Fibroblast of the aortic adventitia (primary cell): ENCODE measurements around the gene IDI1. TPM values are rescaled to one million over a fixed set of nuclear protein-coding genes. Genes with fewer than 3 reads are reported as not detected.
"Not testable (repeated sequence)": the region's sequence is repeated elsewhere in the genome, so short reads cannot be mapped to it uniquely, and the experiment has no call there.

Source experiments
- DNase-seq: peaks from one replicate; pipeline ENCODE4 v3.0.0-alpha.2; 2010; ENCODE audit warnings: low read depth
- H3K4me3 ChIP-seq: 2 replicates; pipeline ENCODE4 v1.5.1; 2011; ENCODE audit warnings: low read depth, mild to moderate bottlenecking, control low read depth, low read length, moderate library complexity
- total RNA-seq: library from RNA; depleted of rRNA; stranded (reverse); fragments of >200 nt; gene quantifications from 2 replicates; pipeline ENCODE4 v1.2.3, GENCODE V29; 2012; ENCODE audit warnings: low replicate concordance
- TF ChIP-seq, protein P1 (sequence below): IDR thresholded peaks from 2 replicates; pipeline ENCODE4 v1.5.1; 2011; ENCODE audit warnings: mild to moderate bottlenecking, low read length, control low read depth, inconsistent platforms; ENCODE audit not compliant: insufficient read depth

IDI1 gene
- total RNA-seq, 1 donor = 48.1 TPM

DNA sequence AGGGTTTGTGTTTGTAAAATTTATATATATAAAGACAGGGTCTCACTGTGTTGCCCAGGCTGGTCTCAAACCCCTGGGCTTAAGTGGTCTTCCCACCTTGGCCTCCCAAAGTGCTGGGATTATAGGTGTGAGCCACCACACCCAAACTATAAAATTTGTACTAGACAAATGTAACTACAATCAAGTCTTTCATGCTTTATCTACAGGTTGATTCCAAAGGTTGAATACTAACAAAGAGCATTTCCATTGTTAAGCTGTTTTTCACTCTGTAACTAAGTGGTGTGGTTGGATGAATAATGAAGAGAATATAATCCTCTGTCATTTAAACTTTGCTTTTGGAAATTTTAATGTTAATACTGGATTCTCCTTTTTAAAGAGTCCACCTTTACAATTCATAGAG is 29.7 kb upstream of the IDI1 start:
- no peak for DNase-seq
- TF ChIP-seq, protein P1, sequence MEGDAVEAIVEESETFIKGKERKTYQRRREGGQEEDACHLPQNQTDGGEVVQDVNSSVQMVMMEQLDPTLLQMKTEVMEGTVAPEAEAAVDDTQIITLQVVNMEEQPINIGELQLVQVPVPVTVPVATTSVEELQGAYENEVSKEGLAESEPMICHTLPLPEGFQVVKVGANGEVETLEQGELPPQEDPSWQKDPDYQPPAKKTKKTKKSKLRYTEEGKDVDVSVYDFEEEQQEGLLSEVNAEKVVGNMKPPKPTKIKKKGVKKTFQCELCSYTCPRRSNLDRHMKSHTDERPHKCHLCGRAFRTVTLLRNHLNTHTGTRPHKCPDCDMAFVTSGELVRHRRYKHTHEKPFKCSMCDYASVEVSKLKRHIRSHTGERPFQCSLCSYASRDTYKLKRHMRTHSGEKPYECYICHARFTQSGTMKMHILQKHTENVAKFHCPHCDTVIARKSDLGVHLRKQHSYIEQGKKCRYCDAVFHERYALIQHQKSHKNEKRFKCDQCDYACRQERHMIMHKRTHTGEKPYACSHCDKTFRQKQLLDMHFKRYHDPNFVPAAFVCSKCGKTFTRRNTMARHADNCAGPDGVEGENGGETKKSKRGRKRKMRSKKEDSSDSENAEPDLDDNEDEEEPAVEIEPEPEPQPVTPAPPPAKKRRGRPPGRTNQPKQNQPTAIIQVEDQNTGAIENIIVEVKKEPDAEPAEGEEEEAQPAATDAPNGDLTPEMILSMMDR = no peak
- no peak overlapping the region for H3K4me3 ChIP-seq

DNA sequence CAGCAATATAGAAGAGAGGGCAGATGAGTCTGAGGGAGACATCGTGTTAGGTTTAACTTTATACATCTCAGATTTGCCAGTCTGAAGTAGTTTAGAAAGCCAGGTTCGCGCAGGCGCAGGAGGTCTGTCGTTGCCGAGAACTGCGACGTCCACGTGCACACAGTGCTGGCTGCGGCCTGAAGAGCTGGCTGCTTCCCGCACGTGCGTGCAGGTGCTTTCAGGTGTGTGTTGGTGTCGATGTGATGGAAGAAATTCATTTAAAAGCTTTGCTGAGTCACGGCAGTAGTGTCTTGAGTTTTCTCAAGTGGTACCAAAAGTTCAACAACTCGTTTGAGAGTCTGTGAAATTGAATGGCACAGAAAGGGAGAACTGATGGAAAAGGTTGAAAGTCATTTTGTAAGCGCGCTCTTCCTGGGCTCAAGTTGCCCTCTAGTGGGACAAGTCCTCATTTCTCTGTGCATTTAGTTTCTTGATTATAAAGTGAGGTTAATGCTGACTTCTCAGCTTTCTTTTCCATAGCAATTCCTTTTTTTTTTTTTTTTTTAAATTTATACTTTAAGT is 25.9 kb upstream of the IDI1 start:
- no peak overlapping the region for H3K4me3 ChIP-seq
- TF ChIP-seq, protein P1 = peak; percentile 7
- DNase-seq = no peak

DNA sequence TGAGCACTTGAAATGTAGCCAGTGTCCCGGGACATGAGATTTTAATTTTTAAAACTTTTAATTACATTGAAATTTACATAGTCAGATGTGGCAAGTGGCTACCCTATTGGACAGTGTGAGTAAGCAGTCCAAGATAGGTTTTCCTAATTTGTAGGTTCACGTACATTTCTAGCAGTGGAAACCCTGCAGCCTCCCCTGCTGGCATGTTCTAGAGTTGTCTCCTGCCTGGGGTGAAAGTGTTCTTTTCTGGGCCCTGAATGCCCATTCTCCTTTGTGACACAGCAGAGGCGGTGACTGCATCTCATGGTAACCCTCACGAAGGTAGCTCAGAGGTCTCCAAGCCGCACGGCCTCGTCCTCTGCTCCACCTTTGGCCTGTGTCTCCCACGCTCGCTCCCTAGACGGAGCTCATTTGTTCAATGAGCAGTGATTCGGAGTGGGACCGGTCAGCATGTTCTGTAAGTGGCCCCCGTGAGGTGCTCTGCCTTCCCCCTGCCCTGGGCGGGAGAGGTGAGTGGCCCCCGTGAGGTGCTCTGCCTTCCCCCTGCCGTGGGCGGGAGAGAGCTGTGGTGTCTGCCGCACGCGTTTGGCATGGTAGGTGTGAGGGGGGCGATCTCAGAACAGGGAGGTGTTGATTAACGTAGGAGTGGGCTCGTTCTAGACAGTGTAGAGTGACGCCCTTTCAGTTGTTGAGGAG is 25.3 kb upstream of the IDI1 start:
- DNase-seq = no peak
- no peak overlapping the region for H3K4me3 ChIP-seq
- TF ChIP-seq, protein P1 = no peak

DNA sequence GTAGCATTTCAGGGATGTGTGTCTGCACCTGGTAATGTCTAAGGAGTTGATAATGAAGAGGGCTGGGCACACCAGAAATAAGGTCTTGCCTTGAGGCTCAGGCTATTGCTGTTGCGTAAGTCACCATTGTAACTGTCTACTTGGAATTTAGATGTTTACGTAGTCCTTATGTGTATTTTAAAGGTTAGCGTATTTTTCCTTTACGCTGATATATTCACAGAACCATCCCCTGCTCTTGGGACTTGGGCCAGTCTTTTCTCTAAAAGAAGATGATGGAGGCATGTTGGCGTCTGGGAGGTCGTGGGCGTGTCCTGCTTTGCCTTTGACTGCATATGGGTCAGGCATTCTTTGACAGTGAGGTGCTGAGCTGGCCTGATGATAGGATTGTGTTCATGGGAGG is 22.0 kb upstream of the IDI1 start:
- TF ChIP-seq, protein P1 = no peak
- DNase-seq = peak; percentile 16
- no peak overlapping the region for H3K4me3 ChIP-seq

DNA sequence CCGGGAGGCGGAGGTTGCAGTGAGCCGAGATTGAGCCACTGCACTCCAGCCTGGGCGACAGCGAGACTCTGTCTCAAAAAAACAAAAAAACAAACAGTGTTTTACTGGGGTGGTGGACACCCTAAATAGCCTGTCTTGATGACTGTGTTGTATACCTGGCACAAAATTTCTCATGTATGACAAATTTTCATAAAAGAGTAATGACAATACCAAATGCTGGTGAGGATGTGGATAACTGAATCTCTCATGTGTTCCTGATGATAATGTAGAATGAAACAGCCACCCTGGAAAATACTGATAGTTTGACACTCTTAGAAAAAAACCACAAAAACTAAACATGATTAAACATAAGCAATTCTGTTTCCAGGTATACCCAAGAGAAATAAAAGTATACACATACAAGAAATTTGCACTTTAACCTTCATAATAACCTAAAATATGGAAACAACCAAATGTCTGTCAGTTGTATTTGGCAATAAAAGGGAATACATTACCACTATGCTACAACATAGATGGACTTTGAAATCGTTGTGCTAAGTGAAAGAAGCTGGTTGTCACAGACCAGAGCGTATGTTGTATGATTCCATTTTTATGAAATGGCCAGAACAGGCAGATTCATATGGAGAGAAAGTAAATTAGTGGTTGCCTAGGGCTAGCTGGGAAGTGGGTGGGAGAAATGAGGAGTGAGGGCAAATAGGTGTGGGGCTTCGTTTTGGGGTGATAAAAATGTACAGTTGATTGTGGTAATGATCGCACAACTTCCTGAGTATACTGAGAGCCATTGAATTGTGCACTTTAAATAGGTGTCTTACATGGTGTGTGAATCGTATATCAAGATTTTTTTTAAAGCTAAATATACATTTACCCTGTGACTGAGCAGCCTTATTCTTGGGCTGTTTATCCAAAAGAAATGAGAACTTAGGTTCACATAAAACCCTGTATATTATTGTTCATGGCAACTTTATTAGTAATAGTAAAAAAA is 19.8 kb upstream of the IDI1 start:
- TF ChIP-seq, protein P1 = no peak
- no peak for DNase-seq
- H3K4me3 ChIP-seq = no peak overlapping the region

DNA sequence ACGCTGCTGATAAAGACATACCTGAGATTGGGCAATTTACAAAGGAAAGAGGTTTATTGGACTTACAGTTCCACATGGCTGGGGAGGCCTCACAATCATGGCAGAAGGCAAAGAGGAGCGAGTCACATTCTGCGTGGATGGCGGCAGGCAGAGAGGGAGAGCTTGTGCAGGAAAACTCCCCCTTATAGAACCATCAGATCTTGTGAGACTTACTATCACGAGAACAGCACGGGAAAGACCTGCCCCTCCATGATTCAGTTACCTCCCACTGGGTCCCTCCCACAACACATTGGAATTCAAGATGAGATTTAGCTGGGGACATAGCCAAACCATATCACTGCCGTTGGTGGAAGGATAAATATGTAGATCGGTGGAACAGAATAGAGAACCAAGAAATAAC is 17.8 kb upstream of the IDI1 start:
- DNase-seq, H3K4me3 ChIP-seq: not testable (repeated sequence)

DNA sequence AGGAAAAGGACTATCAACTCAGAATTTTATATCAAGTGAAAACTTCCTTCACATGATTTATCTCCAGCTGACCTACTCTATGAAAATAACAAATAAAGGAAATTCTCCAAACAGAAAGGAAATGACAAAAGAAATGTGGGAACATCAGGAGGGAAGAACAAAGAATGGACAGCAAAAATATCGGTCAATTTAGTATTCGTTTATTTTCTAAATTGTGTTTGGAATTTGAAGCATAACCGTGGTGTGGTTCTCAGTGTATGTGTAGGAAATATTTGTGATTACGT is 16.0 kb upstream of the IDI1 start:
- TF ChIP-seq, protein P1 = no peak
- H3K4me3 ChIP-seq = no peak overlapping the region
- no peak for DNase-seq
